OCI-LY1 (cell line): ENCODE measurements around the gene TMPRSS5.

ENCODE experiments used
- H2AFZ ChIP-seq: fragments of 200-600 bp; sonication (generic), shearing (Covaris generic); 2 replicates; pipeline ENCODE4 v1.6.0; 2014; ENCODE audit warnings: antibody characterized with exemption, mild to moderate bottlenecking, low read length
- H3F3A ChIP-seq: fragments of 200-600 bp; sonication (generic), shearing (Covaris generic); 2 replicates; pipeline ENCODE4 v1.6.0; 2014; ENCODE audit warnings: mild to moderate bottlenecking, antibody characterized with exemption, low read length, moderate library complexity; ENCODE audit not compliant: insufficient read depth
- H3K27ac ChIP-seq: fragments of 200-600 bp; sonication (generic); 2 replicates; pipeline ENCODE4 v1.5.1; 2014; ENCODE audit warnings: low read length, mixed run types, mild to moderate bottlenecking, low read depth; ENCODE audit not compliant: poor library complexity, severe bottlenecking
- H3K27me3 ChIP-seq: fragments of 200-600 bp; sonication (generic); 2 replicates; pipeline ENCODE4 v1.6.0; 2014; ENCODE audit warnings: antibody characterized with exemption, mild to moderate bottlenecking, low read length, moderate library complexity; ENCODE audit not compliant: insufficient read depth
- H3K36me3 ChIP-seq: fragments of 200-600 bp; sonication (generic); 2 replicates; pipeline ENCODE4 v1.6.1; 2014; ENCODE audit warnings: mild to moderate bottlenecking, antibody characterized with exemption, low read length, moderate library complexity, mixed read lengths; ENCODE audit not compliant: insufficient read depth
- H3K4me1 ChIP-seq: fragments of 200-600 bp; sonication (generic); 2 replicates; pipeline ENCODE4 v1.5.1; 2014; ENCODE audit warnings: mild to moderate bottlenecking, low read length, moderate library complexity; ENCODE audit not compliant: insufficient read depth, severe bottlenecking
- H3K4me2 ChIP-seq: fragments of 200-600 bp; sonication (generic), shearing (Covaris generic); 2 replicates; pipeline ENCODE4 v1.6.1; 2014; ENCODE audit warnings: low read length
- H3K4me3 ChIP-seq: fragments of 200-600 bp; sonication (generic); 2 replicates; pipeline ENCODE4 v1.5.1; 2014; ENCODE audit warnings: low read length, low read depth, mild to moderate bottlenecking, mixed read lengths; ENCODE audit not compliant: poor library complexity, severe bottlenecking
- H3K79me2 ChIP-seq: fragments of 200-600 bp; shearing (Covaris generic); 2 replicates; pipeline ENCODE4 v1.6.1; 2016; ENCODE audit warnings: mixed run types, low read length, mixed read lengths; ENCODE audit not compliant: insufficient read depth
- H3K9ac ChIP-seq: fragments of 200-600 bp; sonication (generic), shearing (Covaris generic); 2 replicates; pipeline ENCODE4 v1.6.1; 2014; ENCODE audit warnings: mild to moderate bottlenecking, low read length, mixed read lengths
- H3K9me2 ChIP-seq: fragments of 200-600 bp; sonication (generic), shearing (Covaris generic); 2 replicates; pipeline ENCODE4 v1.6.1; 2014; ENCODE audit warnings: low read depth, mild to moderate bottlenecking, low read length, mixed read lengths
- H3K9me3 ChIP-seq: fragments of 200-600 bp; shearing (Covaris generic); 2 replicates; pipeline ENCODE4 v1.6.1; 2014; ENCODE audit warnings: low read length, mixed read lengths
- H4K20me1 ChIP-seq: fragments of 200-600 bp; sonication (generic), shearing (Covaris generic); 2 replicates; pipeline ENCODE4 v1.6.0; 2016; ENCODE audit warnings: mild to moderate bottlenecking, low read length; ENCODE audit not compliant: insufficient read depth
- EZH2 ChIP-seq: fragments of 200-600 bp; sonication (generic), shearing (Covaris generic); IDR thresholded peaks from 2 replicates; pipeline ENCODE4 v1.8.0; 2017; ENCODE audit warnings: borderline replicate concordance, mixed run types, mild to moderate bottlenecking, antibody characterized with exemption, low read length, moderate library complexity, mixed read lengths
- TF ChIP-seq, protein P1 (sequence below): fragments of 200-600 bp; sonication (generic), shearing (Covaris generic); IDR thresholded peaks from 2 replicates; pipeline ENCODE4 v1.5.1; 2017; ENCODE audit warnings: mild to moderate bottlenecking, antibody characterized with exemption, low read length, moderate library complexity, mixed read lengths

The TMPRSS5 gene

DNA sequence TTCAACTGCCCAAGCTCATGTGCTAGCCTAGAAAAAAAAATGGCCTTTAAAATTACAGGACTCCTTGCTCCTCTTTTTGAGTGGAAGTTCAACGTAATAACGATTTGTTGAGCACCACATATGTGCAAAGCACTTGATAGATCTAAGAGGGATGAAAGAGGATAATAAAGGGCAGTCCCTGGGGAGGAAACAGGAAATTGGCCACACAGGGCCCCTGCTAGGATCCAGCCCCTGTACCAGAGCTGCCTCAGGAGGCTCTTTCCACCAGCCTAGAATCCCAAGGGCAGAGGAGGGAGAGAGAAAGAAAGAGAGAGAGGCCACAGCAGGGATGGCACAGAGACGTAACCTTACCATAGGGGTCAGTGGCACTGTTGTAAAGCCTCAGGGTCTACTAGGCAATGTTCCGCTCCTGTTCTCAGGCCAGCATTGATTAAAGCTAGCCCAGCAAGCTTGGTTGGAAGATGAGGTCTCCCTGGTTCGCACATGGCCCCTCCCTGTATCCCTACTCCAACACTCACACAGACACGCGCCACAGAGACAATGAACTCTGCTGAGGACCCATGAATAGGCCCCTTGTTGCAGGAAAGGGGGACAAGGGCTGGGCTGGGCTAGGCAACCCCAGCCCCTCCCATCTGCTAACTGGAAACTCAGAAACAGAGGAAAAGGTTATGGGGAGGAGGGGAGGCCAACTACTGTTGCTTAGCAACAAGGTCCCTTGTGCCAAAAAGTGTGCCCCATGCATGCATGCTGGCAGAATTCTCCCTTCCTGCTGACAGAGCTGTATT lies at the start of gene TMPRSS5:
Gene TMPRSS5 (minus strand): TSS at position 438 of the 785 bp plus-strand sequence. CDS start 84 bp downstream, at position 354.
- Histone ChIP-seq H3K79me2 (no peaks in the 10 kb centered on the region), H3K9ac (no peak within 1 kb of the TSS), H3K4me2 (no peak within 1 kb of the TSS), H3K4me3 (no peak within 1 kb of the TSS), H2AFZ (no peak within 1 kb of the TSS), H3K27me3 (no peaks in the 10 kb centered on the region), H3F3A (no peaks in the 10 kb centered on the region), H3K9me2 (no peaks in the 10 kb centered on the region), H3K27ac (no peak within 1 kb of the TSS), H3K36me3 (no peaks in the 10 kb centered on the region), H3K9me3 (0 out of 2 replicates have a peak, but pooled peaks cover 3% of the 10 kb centered on the region), H4K20me1 (no peaks in the 10 kb centered on the region), H3K4me1 (no peaks in the 10 kb centered on the region)
- TF ChIP-seq, protein P1, sequence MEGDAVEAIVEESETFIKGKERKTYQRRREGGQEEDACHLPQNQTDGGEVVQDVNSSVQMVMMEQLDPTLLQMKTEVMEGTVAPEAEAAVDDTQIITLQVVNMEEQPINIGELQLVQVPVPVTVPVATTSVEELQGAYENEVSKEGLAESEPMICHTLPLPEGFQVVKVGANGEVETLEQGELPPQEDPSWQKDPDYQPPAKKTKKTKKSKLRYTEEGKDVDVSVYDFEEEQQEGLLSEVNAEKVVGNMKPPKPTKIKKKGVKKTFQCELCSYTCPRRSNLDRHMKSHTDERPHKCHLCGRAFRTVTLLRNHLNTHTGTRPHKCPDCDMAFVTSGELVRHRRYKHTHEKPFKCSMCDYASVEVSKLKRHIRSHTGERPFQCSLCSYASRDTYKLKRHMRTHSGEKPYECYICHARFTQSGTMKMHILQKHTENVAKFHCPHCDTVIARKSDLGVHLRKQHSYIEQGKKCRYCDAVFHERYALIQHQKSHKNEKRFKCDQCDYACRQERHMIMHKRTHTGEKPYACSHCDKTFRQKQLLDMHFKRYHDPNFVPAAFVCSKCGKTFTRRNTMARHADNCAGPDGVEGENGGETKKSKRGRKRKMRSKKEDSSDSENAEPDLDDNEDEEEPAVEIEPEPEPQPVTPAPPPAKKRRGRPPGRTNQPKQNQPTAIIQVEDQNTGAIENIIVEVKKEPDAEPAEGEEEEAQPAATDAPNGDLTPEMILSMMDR: no peak
- TF ChIP-seq EZH2: no peak

DNA sequence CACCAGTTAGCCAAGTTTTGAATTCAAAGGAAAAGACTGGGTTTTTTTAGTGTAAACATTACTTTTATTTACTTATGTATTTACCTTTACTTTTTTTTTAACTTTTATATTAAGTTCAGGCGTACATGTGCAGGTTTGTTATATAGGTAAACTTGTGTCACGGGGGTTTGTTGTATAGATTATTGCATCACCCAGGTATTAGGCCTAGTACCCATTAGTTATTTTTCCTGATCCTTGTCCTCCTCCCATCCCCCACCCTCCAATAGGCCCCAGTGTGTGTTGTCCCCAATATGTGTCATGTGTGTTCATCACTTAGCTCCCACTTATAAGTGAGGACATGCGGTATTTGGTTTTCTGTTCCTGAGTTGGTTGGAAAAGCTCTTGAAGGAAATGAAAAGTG lies 46.8 kb upstream of the TMPRSS5 start:
- Histone ChIP-seq H3K9me3 (no peaks in the 10 kb centered on the region), H3K9ac (no peak overlapping the region), H4K20me1 (no peaks in the 10 kb centered on the region), H3K27me3 (no peaks in the 10 kb centered on the region), H3K27ac (no peak overlapping the region), H3K36me3 (peaks cover 41% of the 10 kb centered on the region), H3K4me1 (no peaks in the 10 kb centered on the region), H3F3A (no peaks in the 10 kb centered on the region; the same call in 1 of the 2 replicates), H2AFZ (no peak overlapping the region), H3K4me2 (no peak overlapping the region), H3K9me2 (no peaks in the 10 kb centered on the region), H3K4me3 (no peak overlapping the region), H3K79me2 (no peaks in the 10 kb centered on the region)
- no peak for TF ChIP-seq EZH2
- TF ChIP-seq, protein P1: no peak

DNA sequence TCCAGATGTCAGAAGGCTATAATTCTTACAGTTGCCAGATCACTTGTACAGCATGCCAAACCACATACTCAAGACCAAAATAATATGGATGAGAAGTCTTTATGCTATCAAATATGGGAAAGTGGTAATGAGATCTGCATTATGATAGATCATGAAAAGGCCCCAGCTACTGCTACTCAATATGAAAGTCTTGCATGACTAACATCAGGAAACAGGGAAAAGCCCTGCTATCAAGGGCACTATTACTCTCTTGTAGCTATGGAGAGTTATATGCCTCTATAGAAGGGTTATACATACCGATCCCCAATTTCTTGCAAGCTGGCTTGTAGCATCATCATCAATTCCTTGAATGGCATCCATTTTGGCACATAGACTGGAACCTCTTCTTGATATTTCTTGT lies 30.2 kb upstream of the TMPRSS5 start:
- H3K36me3 ChIP-seq: peaks cover 75% of the 10 kb centered on the region
- no peak overlapping the region for H3K4me2 ChIP-seq
- no peaks in the 10 kb centered on the region for H3K27me3 ChIP-seq
- no peak overlapping the region for H2AFZ ChIP-seq
- no peaks in the 10 kb centered on the region for H3F3A ChIP-seq
- no peaks in the 10 kb centered on the region for H3K9me3 ChIP-seq
- no peaks in the 10 kb centered on the region for H3K79me2 ChIP-seq
- TF ChIP-seq EZH2: no peak
- TF ChIP-seq, protein P1: no peak
- no peak overlapping the region for H3K4me3 ChIP-seq
- H3K9ac ChIP-seq: no peak overlapping the region
- H4K20me1 ChIP-seq: no peaks in the 10 kb centered on the region
- no peaks in the 10 kb centered on the region for H3K4me1 ChIP-seq
- no peaks in the 10 kb centered on the region for H3K9me2 ChIP-seq
- H3K27ac ChIP-seq: no peak overlapping the region
